ENCODE measurements around the gene ZNF746. TPM values are rescaled to one million over a fixed set of nuclear protein-coding genes. Genes with fewer than 3 reads are reported as not detected.

Gene ZNF746
- total and polyA plus RNA-seq, 9 of the 15 experiments (the other 6 are each of a cell fraction or from before 2014, with no cell fraction given) = 1.7 to 31.6 (median 13.3) TPM

DNA sequence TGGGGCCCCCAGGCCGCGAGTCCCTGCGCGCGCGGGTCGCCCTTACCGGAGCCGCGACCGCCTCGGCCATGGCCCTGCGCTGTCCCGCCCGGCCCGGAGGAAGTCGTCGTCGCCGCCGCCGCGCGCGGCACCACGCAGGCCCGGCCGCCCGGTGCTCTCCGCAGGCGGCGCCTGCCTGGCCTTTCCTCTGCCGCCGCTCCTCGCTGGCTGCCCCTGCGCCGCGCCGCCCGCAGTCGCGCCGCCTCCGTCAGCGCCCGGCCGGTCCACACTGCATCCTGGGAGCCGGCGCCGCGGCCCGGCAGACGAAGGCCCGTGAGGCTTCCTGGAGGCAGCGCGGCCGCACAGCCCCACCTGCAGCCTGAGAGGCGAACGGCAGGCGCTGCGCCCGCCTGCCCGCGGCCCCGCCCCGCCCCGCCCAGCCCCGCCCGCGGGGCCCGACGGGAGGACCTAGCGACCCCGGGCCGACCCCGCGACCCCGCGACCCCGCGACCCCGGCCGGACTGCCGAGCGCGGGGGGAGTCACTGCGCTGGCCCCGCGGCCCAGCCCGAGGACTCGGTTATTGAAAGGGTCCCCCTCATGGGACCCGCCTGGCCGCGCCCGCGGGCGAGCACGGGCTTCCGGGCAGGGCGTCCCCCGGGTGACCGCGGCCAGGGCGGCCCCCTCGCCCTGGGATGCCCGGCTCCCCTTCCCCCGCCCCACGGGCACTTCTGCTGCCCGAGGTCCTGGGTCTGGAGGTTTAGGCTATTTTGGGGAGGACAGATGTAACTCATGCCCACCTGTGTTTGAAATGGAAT, at the start of gene ZNF746 (continued):
- TF ChIP-seq, protein P1, sequence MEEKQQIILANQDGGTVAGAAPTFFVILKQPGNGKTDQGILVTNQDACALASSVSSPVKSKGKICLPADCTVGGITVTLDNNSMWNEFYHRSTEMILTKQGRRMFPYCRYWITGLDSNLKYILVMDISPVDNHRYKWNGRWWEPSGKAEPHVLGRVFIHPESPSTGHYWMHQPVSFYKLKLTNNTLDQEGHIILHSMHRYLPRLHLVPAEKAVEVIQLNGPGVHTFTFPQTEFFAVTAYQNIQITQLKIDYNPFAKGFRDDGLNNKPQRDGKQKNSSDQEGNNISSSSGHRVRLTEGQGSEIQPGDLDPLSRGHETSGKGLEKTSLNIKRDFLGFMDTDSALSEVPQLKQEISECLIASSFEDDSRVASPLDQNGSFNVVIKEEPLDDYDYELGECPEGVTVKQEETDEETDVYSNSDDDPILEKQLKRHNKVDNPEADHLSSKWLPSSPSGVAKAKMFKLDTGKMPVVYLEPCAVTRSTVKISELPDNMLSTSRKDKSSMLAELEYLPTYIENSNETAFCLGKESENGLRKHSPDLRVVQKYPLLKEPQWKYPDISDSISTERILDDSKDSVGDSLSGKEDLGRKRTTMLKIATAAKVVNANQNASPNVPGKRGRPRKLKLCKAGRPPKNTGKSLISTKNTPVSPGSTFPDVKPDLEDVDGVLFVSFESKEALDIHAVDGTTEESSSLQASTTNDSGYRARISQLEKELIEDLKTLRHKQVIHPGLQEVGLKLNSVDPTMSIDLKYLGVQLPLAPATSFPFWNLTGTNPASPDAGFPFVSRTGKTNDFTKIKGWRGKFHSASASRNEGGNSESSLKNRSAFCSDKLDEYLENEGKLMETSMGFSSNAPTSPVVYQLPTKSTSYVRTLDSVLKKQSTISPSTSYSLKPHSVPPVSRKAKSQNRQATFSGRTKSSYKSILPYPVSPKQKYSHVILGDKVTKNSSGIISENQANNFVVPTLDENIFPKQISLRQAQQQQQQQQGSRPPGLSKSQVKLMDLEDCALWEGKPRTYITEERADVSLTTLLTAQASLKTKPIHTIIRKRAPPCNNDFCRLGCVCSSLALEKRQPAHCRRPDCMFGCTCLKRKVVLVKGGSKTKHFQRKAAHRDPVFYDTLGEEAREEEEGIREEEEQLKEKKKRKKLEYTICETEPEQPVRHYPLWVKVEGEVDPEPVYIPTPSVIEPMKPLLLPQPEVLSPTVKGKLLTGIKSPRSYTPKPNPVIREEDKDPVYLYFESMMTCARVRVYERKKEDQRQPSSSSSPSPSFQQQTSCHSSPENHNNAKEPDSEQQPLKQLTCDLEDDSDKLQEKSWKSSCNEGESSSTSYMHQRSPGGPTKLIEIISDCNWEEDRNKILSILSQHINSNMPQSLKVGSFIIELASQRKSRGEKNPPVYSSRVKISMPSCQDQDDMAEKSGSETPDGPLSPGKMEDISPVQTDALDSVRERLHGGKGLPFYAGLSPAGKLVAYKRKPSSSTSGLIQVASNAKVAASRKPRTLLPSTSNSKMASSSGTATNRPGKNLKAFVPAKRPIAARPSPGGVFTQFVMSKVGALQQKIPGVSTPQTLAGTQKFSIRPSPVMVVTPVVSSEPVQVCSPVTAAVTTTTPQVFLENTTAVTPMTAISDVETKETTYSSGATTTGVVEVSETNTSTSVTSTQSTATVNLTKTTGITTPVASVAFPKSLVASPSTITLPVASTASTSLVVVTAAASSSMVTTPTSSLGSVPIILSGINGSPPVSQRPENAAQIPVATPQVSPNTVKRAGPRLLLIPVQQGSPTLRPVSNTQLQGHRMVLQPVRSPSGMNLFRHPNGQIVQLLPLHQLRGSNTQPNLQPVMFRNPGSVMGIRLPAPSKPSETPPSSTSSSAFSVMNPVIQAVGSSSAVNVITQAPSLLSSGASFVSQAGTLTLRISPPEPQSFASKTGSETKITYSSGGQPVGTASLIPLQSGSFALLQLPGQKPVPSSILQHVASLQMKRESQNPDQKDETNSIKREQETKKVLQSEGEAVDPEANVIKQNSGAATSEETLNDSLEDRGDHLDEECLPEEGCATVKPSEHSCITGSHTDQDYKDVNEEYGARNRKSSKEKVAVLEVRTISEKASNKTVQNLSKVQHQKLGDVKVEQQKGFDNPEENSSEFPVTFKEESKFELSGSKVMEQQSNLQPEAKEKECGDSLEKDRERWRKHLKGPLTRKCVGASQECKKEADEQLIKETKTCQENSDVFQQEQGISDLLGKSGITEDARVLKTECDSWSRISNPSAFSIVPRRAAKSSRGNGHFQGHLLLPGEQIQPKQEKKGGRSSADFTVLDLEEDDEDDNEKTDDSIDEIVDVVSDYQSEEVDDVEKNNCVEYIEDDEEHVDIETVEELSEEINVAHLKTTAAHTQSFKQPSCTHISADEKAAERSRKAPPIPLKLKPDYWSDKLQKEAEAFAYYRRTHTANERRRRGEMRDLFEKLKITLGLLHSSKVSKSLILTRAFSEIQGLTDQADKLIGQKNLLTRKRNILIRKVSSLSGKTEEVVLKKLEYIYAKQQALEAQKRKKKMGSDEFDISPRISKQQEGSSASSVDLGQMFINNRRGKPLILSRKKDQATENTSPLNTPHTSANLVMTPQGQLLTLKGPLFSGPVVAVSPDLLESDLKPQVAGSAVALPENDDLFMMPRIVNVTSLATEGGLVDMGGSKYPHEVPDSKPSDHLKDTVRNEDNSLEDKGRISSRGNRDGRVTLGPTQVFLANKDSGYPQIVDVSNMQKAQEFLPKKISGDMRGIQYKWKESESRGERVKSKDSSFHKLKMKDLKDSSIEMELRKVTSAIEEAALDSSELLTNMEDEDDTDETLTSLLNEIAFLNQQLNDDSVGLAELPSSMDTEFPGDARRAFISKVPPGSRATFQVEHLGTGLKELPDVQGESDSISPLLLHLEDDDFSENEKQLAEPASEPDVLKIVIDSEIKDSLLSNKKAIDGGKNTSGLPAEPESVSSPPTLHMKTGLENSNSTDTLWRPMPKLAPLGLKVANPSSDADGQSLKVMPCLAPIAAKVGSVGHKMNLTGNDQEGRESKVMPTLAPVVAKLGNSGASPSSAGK (IDR thresholded peaks at IDR 0.05) = no peak
- TF ChIP-seq, protein P2, sequence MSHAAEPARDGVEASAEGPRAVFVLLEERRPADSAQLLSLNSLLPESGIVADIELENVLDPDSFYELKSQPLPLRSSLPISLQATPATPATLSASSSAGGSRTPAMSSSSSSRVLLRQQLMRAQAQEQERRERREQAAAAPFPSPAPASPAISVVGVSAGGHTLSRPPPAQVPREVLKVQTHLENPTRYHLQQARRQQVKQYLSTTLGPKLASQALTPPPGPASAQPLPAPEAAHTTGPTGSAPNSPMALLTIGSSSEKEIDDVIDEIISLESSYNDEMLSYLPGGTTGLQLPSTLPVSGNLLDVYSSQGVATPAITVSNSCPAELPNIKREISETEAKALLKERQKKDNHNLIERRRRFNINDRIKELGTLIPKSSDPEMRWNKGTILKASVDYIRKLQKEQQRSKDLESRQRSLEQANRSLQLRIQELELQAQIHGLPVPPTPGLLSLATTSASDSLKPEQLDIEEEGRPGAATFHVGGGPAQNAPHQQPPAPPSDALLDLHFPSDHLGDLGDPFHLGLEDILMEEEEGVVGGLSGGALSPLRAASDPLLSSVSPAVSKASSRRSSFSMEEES (CRISPR knock-in tag; IDR thresholded peaks at IDR 0.05) = no peak
- TF ChIP-seq BMI1 (IDR thresholded peaks at IDR 0.05; ENCODE audit: low read length) (no peak), HMG20B (CRISPR knock-in tag; IDR thresholded peaks at IDR 0.05) (no peak), BDP1 (IDR thresholded peaks at IDR 0.05; ENCODE audit: insufficient read depth, insufficient read length) (no peak), CBX5 (IDR thresholded peaks at IDR 0.05; ENCODE audit: borderline replicate concordance, low read depth) (no peak), SREBF1 (IDR thresholded peaks at IDR 0.05; ENCODE audit: borderline replicate concordance, low read depth, low read length) (no peak), SMARCA4 (IDR thresholded peaks at IDR 0.05) (no peak), ZBTB17 (CRISPR knock-in tag; IDR thresholded peaks at IDR 0.05) (no peak), NONO (IDR thresholded peaks at IDR 0.05; ENCODE audit: low read depth in 2 of 2, low read length in 1 of 2) (peak; percentile 39 to 83; a peak in 3 of 4 replicates), CCNT2 (IDR thresholded peaks at IDR 0.05; ENCODE audit: borderline replicate concordance, extremely low read depth, insufficient read length, low read depth, low read length) (peak; percentile 87), MCM2 (IDR thresholded peaks at IDR 0.05; ENCODE audit: low read depth) (no peak), ZSCAN32 (CRISPR knock-in tag; IDR thresholded peaks at IDR 0.05) (no peak)
- TF ChIP-seq, protein P3, sequence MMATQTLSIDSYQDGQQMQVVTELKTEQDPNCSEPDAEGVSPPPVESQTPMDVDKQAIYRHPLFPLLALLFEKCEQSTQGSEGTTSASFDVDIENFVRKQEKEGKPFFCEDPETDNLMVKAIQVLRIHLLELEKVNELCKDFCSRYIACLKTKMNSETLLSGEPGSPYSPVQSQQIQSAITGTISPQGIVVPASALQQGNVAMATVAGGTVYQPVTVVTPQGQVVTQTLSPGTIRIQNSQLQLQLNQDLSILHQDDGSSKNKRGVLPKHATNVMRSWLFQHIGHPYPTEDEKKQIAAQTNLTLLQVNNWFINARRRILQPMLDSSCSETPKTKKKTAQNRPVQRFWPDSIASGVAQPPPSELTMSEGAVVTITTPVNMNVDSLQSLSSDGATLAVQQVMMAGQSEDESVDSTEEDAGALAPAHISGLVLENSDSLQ (IDR thresholded peaks at IDR 0.05) = no peak

All from K562 (cell line).